ENCODE results near the gene SNX8. TPM values are rescaled to one million over a fixed set of nuclear protein-coding genes. Genes with fewer than 3 reads are reported as not detected.

Gene SNX8
- total RNA-seq, 1 donor from 2014 or later = 25.9 TPM

Small RNAs within 50 kb of the gene (microRNA-seq; reads per million reads assigned to microRNA genes)
- not detected for gene MIR6836

Other genes with a start within 250 kb of the SNX8 start
- gene MAD1L1, start 81.5 kb downstream of the SNX8 start, total RNA-seq = 42.1 TPM
- 12.9 TPM for gene MRM2, start 72.2 kb downstream of the SNX8 start, total RNA-seq
- gene NUDT1, start 72.2 kb downstream of the SNX8 start, total RNA-seq = 11.5 TPM
- 93.6 TPM for gene EIF3B, start 40.4 kb upstream of the SNX8 start, total RNA-seq
- 30.7 TPM for gene CHST12, start 89.2 kb upstream of the SNX8 start, total RNA-seq
- not detected for gene GRIFIN, start 162.0 kb upstream of the SNX8 start, total RNA-seq
- 20.1 TPM for gene LFNG, start 205.3 kb upstream of the SNX8 start, total RNA-seq
- gene BRAT1, start 241.1 kb upstream of the SNX8 start, total RNA-seq = 22.0 TPM
- gene IQCE, start 244.5 kb upstream of the SNX8 start, total RNA-seq = 21.4 TPM